ENCODE measurements around the gene RAMP2. TPM values are rescaled to one million over a fixed set of nuclear protein-coding genes. Genes with fewer than 3 reads are reported as not detected.
A peak's percentile ranks its signal among the peaks of the same experiment; 100 is the strongest.
"Not testable (repeated sequence)": the region's sequence is repeated elsewhere in the genome, so short reads cannot be mapped to it uniquely, and the experiment has no call there.

The RAMP2 gene, protein sequence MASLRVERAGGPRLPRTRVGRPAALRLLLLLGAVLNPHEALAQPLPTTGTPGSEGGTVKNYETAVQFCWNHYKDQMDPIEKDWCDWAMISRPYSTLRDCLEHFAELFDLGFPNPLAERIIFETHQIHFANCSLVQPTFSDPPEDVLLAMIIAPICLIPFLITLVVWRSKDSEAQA
- total RNA-seq = 9.7 and 13.1 TPM in 2 replicates

DNA sequence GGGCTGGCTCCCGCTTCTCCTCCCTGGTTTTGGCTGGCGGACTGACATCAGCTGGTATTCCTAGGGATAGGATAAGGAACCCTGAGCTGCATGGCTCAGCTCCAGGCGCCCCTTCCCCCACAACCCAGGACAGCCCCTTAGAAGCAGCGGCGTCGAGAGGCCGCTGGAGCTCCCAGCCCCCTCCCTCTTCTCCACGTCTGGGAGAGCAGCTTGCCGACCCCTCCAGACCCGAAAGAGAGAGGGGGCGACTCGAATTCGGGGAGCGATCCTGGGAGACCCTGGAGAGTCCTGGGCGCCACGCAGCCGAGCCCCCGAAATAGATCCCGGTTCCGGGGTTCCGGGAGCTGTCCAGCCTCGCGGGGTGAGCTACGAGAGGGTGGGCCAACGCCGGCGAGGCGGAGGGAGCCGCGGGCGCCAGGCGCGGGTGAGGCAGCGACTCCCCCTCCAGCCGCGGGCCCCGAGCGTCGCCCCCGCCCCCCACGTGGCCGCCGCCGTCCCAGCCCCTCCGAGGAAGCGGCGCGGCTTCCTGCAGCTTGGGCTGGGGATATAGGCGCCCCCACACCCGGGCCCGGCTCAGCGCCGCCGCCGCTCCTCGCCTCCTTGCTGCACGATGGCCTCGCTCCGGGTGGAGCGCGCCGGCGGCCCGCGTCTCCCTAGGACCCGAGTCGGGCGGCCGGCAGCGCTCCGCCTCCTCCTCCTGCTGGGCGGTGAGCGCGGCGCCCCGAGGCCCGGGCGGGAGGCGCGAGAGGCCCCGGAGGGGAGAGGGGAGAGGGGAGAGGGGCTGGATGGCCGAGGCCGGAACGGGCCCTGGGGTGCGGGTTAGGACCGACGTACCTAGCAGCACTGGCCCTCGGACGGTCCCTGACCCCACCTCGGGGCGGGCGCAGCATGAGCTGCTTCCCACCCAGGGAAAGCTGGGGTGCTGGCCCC, at the start of gene RAMP2:
TSS of gene RAMP2 (plus strand) at position 576 of the 930 bp plus-strand sequence. CDS start at position 611, 35 bp downstream.
- DNase-seq = peak; percentile 44

DNA sequence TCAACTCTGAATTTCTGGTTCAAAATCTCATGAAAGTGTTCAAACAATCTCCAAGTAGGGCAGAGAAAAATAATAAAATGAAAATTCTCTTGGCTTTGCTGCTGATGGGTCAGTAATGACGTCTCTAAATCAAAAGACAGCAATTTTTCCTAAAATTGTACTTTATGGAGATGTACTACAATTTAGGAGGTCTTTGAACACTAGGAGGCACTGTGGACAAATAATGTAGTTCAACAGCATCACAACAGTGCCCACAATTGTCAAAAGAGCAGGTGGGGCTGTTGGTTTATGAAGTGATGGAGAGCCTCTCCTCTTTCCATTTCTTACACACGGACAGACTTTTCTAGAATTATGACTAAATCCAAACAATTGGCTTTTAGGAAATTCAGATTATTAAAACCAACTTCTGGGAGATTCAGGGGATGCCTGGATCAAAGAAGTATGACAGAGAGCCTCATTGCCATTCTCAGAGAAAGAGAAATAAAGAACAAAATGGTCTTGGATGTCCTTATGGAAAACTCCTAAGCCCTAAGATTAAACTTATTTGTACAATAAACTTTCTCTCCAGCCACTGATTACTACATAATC, 39.9 kb upstream of the RAMP2 start:
- DNase-seq = peak; percentile 88

DNA sequence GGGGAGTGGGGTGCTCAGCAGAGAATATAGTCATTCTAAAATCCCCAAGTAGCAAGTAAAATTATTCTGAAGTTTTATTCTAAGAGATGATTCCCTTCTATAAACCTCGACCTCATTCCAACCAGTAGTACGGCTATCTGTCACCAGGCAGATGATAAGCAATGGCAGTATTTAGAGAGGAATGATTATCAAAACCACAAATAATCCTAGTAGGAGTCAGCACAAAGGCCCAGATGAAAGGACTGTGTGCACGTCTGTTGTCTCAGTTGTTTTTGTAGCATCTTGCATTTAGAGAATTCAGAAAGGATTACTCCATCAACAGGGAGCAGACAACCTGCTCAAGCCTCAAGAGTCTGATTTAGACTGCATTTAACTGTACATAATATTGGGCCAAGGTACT, 37.4 kb upstream of the RAMP2 start:
- DNase-seq = no peak

DNA sequence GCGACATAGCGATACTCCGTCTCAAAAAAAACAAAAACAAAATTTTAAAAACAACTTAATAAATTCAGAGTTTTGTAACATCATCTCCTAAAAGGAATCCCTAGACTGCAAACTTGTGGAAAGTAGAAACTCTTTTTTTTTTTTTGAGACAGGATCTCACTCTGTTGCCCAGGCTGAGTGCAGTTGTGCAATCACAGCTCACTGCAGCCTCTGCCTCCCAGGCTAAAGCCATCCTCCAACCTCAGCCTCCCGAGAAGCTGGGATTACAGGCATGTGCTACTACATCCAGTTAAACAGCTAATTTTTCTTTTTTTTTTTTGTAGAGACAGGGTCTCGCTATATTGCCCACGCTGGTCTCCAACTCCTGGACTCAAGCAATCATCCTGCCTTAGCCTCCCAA, 35.9 kb upstream of the RAMP2 start:
- no peak for DNase-seq

DNA sequence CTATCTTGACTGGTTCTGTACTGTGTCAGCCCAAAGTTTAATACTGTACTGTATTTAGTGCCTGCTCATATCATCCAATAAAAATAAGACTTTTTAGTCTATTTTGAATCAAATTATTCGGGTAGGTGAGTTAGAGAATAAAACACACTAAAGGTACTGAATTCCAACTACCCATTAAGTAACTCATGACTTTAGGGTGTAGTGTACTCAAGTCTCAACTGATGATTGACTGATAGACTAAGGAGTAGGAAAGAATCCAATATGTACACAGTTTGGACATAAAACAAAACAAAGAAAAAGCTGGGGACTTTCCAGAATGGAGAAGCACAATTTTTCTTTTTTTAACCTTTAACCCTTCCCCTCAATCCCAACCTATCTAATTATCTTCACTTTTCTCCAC, 20.3 kb upstream of the RAMP2 start:
- no peak for DNase-seq

DNA sequence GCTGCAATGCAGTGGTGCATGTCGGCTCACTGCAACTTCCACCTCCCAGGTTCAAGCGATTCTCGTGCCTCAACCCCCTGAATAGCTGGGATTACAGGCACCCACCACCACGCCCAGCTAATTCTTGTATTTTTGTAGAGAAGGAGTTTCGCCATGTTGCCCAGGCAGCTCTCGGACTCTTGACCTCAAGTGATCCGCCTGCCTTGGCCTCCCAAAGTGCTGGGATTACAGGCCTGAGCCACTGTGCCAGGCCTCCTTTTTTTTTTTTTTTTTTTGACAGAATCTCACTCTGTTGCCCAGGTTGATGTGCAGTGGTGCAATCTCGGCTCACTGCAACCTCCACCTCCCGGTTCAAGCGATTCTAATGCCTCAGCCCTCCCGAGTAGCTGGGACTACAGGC, 18.1 kb upstream of the RAMP2 start:
- DNase-seq = not testable (repeated sequence)

DNA sequence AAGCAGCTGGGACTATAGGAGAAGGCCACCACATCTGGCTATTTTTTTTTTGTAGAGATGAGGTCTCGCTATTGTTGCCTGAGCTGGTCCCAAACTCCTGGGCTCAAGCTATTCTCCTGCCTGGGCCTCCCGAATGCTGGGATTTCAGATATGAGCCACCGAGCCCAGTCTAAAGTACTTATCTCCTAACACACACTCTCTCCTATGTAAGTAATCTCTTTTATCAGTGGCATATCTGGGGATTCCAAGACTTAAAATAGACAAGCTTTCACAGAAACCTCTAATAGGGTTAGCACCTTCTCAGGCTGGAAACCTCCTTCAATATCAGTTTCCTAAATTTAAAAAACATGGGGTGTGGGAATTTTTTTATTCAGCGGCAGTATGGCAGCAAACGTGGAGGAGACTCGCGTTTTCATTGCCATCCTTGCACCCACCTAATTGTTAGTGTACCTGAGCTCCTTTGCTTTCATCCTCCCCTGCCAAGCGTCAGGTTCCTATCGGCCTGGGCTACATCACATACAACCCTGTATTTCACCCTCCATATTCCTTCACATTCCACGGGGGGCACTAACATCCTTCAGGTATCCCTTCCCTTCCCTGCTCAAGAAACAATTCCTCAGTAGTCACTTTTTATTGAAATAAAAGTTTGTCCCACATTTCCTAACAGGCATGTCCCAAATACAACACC, 17.3 kb upstream of the RAMP2 start:
- peak; percentile 69 for DNase-seq

DNA sequence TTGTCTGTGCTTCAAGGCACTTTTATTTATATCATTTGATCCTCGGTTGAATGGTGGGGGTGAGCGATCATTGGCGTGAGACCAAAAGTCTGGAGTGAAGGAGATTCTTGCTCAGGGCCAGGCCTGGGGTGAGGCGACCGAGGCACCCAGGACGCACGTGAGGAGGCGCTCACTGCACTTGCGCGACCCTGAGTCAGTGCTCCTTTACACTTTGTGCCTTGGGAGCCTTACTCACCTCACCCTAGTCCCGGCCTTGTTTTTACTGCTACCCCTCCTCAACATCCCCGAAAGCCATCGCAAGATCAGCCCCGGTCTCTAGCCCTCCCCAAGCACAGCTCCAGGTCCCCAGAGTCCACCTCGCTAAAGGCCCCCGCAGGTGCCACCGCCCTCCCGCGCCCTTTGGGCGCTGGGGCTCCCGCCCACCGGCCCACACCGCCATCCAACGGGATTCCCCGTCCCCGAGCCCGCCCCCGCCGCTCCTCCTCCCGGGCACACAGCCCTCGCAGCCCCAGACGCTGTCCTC, 16.7 kb upstream of the RAMP2 start:
- DNase-seq = peak; percentile 75

DNA sequence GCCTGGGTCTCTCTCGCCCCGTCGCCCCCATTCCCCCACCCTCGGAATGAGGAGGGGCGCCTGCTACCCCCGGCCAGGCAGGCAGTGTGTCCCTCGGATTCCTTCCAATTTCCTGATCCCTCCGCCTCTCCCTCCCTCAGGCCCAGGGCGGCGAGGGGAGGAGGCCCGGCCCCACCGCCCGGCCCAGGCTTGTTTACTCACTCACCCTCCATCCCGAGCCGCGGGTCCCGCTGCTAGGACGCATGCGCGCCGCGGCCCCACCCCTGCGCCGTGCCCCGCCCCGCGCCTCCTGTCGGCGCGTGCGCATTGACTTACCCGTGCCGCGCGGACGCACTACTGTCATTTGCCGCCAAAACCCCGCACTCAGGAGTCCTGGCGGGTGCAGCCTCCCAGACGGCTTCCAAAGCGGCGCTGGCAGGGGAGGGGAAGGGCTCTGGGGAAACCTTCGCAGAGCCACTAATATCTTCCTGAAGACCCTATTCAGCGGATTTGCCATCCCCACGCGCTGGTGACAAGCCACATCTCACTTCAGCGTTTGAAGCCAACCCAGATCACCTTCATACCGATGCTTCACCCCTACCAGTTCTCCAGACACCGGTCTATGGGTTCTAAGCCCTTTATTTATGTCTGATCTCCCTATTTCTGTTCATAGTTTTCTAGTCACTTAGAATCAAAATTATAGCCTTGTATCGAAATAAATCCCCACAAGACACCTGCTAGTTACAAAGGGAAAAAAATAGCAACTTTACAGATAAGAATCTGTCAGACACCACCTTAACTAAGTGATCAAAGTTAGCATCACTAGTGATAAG, 16.0 kb upstream of the RAMP2 start, which contains the start of gene EZH1:
TSS of gene EZH1 (minus strand) at position 235 of the 812 bp plus-strand sequence. CDS start 16,099 bp downstream, outside the sequence.
- peak; percentile 94 for DNase-seq

DNA sequence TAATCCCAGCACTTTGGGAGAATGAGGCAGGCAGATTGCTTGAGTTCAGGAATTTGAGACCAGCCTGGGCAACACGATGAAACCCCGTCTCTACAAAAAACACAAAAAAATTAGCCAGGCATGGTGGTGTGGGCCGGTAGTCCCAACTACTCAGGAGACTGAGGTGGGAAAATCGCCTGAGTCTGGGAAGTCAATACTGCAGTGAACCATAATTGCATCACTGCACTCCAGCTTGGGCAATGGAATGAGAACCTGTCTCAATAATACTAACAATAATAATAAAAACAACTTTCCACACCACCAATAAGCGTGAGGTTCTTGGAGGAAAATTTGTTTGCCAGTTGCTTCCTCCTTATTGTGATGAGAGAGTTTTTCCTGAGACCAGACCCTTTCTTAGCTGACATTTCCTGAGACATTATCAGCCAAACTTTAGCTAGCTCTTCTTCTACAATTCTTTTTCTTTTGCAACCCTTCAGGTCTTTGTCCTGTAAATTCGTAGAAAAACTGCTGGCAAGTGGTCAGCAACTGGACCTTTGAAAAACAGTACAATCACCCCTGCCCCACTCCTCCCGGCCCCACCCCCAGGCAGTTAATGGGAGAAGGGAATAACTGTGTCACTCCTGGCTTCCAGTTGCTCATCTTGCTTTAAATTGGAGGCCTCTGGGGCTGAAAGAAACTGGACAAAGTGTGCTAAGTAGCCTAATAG, 12.7 kb upstream of the RAMP2 start:
- DNase-seq = no peak

DNA sequence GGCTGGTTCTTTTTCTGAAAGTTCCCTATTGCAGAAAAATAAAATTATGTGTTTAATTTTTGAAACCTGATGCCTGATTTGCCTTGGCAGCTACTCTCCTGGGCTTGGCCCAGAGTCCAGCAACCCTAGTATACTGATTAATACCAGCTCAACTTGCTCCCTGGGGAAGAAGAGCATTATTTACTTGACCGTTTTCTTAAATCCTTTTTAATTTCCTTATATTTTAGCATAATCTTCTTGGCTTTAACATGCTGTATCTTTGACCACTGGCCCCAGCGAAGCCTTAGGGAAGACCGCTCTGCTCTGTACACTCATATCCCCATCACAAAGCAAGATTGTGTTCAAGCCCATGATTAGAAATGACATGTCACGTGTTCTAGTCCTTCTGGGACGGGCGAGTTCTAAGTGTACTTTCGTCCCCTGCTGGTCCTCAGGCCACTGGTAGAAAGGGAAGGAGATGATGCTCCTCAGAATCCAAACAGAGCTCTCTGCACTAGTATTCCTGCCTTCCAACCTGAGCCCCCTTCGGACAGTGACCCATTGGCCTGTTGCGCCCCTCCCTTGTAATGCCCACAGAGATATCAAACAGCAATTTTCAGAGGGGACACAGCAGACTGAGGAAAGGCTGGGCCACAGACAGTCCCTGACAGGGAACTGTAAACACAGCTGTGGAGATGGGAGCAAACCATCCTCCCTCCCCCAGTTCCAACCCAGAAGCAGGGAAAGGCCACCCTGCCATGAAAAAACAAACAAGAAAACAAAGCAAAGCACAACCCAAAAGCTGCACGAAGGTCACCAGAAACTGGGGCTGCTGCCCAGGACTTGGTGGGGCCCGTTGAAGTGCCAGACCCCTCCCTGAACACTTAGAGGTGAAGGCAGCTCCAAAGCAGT, 11.9 kb upstream of the RAMP2 start:
- DNase-seq = no peak

DNA sequence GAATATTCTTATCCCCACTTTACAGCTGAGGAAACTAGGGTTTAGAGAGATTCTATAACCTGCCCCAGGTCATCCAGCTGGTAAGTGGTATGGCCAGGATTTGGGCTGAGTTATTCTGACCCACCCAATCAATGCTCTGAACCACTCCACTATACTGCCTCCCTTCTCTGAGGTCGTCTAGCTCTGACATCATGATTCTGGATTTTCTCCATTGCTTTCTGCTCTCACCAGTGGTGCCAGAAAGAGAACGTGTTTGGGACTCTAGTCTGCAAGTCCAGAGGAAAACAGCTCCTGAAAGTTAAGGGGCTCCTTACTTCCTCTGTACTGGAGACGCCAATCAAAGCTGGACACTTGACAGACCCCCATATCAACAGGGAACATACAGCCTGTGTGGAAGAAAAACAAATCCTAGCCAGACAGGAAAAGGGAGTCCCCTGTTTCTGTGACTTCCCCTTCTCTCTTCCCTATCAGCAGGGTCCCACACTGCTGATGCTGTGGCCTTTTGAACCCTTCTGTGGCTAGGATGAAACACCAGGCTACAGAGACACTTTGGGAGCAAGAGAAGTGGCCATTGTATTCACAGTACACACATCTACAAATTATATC, 10.2 kb upstream of the RAMP2 start:
- no peak for DNase-seq

DNA sequence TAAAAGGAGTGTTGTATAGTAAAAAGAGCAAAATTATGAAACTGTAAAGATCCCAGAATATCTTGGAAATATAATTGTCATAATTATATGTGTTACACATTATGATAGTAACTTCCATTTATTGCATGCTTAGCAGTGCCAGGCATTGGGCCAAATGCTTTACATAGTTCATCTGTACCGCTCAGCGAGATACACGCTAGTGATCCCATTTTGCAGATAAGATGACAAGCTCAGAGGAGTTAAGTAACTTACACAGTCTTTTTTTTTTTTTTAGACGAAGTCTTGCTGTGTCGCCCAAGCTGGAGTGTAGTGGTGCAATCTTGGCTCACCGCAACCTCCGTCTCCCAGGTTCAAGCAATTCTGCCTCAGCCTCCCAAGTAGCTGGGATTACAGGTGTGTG, 9.4 kb upstream of the RAMP2 start:
- no peak for DNase-seq

DNA sequence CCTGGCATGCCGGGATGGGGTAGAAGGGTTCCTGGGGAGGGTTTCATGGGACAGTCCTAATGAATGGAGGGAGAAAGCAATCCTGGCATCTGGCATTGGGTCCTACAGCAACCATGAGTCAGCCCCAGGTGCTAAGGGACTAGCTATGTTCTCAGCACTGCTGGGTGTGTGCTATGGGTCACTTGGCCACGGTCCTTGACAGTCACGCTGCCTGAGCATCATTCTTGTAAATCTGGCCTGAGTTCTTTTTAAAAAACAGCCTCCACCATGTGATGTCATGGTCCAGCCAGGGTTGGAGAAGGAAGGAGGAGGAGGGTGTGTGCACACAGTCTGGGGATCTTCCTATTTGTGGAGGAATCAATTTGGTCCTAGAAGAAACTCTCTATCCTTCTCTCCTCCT, 6.2 kb upstream of the RAMP2 start:
- DNase-seq = no peak

DNA sequence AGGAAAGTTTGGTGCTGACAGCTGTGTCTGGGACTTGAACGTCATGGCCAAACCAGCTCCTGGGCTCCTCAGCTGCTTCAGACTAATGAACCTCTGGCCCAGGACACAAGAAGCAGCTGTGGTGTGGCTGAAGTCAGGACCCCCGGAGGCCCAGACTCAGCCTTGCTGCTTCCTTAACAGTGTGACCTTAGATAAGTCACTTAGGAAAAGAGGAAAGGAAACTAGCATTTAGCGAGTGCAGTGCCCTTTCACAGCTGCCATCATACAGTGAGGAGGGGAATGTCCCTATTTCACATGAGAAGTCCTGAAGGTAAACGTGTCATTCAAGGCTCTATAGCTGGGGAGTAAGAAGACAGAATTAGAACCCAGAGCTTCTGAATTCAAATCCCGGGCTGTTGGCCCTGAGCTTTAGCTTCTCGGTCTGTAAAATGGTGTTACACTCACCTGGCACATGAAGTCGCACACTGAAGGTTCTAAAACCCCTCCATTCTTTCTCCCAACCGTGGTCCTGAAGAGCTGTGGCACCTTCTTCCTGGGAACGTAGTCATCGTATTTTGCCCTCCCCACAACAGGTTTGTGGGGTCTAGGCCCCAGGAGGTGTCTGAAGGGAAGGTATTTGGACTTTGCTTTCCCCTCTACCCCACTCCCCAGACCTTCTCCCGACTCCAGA, 910 bp upstream of the RAMP2 start:
- DNase-seq = no peak

DNA sequence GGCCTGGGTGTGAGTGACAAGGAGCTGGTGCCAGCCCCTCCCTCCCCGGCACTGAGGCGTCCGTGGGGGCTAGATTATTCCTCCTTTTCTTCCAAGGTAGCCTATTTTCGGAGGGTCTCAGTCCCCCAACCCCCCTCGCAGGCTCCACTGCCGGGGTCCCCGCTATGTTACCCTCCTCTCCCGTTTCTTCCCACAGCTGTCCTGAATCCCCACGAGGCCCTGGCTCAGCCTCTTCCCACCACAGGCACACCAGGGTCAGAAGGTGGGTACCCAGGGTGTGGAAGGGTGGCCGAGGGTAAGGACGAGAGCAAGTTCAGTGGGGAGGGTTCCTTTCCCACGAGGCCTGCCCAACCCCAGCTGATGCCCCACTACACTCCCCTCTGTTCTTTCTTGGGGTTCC, 611 bp downstream of the RAMP2 start:
- DNase-seq = no peak

DNA sequence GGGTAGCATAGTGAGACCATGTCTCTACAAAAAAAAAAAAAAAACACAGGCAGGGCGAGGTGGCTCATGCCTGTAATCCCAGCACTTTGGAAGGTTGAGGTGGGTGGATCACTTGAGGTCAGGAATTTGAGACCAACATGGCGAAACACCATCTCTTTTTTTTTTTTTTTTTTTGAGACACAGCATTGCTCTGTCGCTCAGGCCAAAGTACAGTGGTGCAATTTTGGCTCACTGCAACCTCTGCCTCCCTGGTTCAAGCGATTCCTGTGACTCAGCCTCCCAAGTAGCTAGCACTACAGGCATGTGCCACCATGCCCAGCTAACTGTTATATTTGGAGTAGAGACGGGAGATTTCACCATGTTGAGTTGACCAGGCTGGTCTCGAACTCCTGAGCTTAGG, 5.1 kb downstream of the RAMP2 start:
- no peak for DNase-seq

DNA sequence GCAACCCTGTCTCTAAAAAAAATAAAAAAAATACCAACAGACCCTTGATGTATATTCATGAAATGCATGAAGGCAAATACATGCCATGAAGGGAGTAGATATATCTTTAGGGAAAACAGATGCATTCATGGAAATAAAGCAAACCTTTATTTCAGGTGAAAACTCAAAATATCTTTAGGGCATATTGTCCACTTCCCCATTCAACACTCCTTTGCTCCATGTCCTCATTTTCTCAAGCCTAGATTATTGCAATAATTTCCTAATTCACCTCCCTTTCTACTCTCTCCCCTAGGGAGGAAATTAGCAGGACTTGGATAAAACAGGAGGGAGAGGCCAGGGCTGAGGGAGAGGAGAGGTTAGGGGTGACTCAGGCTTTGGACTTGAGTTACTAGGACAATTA, 6.5 kb downstream of the RAMP2 start:
- DNase-seq = no peak

DNA sequence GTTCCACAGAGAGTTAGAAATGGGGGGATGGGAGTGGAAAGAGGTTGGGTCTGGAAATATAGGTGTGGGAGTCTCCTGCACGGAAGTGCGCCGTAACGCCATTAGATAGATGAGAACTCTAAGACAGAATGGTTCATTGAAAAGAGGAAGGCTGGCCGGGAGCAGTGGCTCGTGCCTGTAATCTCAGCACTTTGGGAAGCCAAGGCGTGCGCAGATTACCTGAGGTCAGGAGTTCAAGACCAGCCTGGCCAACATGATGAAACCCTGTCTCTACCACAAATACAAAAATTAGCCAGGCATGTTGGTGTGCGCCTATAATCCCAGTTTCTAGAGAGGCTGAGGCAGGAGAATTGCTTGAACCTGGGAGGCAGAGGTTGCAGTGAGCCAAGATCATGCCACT, 7.0 kb downstream of the RAMP2 start:
- DNase-seq = not testable (repeated sequence)
